Endothelial cell of umbilical vein (primary cell): Measurements from ENCODE around the gene LRRC43.

Experiments used
- CTCF ChIP-seq, 2 donors: IDR thresholded peaks; 1 replicate in 1 of 2; 2 replicates in 1 of 2; pipeline ENCODE4 v1.5.1; 2011; ENCODE audit warnings: low read length in 2 of 2, mild to moderate bottlenecking in 2 of 2, moderate library complexity in 2 of 2, control low read depth in 1 of 2, inconsistent platforms in 1 of 2, low read depth in 1 of 2; ENCODE audit not compliant: insufficient read depth in 1 of 2; ENCODE audit errors: extremely low read depth in 1 of 2
- MYC ChIP-seq: IDR thresholded peaks from one replicate; pipeline ENCODE4 v1.6.1; 2011; ENCODE audit warnings: mild to moderate bottlenecking, low read depth, low read length
- POLR2A ChIP-seq: IDR thresholded peaks from 2 replicates; pipeline ENCODE4 v1.6.1; 2012; ENCODE audit warnings: low read depth, mild to moderate bottlenecking, control low read depth, low read length
- POLR2AphosphoS5 ChIP-seq: IDR thresholded peaks from 2 replicates; pipeline ENCODE4 v1.6.1; 2012; ENCODE audit warnings: low read depth, mild to moderate bottlenecking, control low read depth, low read length, moderate library complexity; ENCODE audit not compliant: insufficient read depth

DNA sequence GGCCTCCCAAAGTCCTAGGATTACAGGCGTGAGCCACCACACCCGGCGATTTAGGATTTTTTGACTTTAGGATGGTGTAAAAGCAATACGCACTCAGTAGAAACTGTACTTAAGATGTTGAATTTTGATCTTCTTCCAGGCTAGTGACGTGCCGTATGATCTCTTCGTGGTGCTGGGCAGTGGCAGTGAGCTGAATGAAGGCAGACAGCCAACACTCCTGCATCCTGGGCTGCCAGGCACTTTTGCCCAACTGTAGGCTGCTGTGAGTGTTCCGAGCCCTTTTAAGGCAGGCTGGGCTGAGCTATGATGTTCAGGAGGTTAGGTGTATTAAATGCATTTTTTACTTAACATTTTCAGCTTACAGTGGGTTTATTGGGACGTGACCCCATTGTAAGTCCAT lies 30.2 kb upstream of the LRRC43 start:
- TF ChIP-seq CTCF (IDR thresholded peaks at IDR 0.05; ENCODE audit: extremely low read depth in 1 of 2, insufficient read depth in 1 of 2, low read depth in 1 of 2, low read length in 2 of 2), result no peak
- TF ChIP-seq MYC, result no peak
- TF ChIP-seq POLR2A, result no peak
- TF ChIP-seq POLR2AphosphoS5, result no peak
